H9 (cell line): ENCODE measurements around the gene ZGLP1. TPM values are rescaled to one million over a fixed set of nuclear protein-coding genes. Genes with fewer than 3 reads are reported as not detected.

Source experiments
- DNase-seq: peaks from one replicate; pipeline ENCODE4 v3.0.0-alpha.2; 2017
- H2AFZ ChIP-seq: one replicate; pipeline ENCODE4 v1.6.1; 2013; ENCODE audit warnings: mild to moderate bottlenecking, low read length, control low read depth, moderate library complexity
- H2AK5ac ChIP-seq: 2 replicates; pipeline ENCODE4 v1.6.1; 2013; ENCODE audit warnings: low read length, control low read depth, mixed read lengths; ENCODE audit not compliant: insufficient read length
- H2BK120ac ChIP-seq: one replicate; pipeline ENCODE4 v1.6.1; 2013; ENCODE audit warnings: low read depth, mild to moderate bottlenecking, low read length, control low read depth, inconsistent platforms; ENCODE audit not compliant: poor library complexity, severe bottlenecking
- H2BK12ac ChIP-seq: 2 replicates; pipeline ENCODE4 v1.6.1; 2013; ENCODE audit warnings: low read length, control low read depth, mixed read lengths, low read depth; ENCODE audit not compliant: insufficient read length
- H2BK15ac ChIP-seq: 2 replicates; pipeline ENCODE4 v1.6.1; 2013; ENCODE audit warnings: low read depth, low read length, control low read depth
- H2BK20ac ChIP-seq: one replicate; pipeline ENCODE4 v1.6.1; 2013; ENCODE audit warnings: low read depth, mild to moderate bottlenecking, low read length, control low read depth, inconsistent platforms; ENCODE audit not compliant: poor library complexity, severe bottlenecking
- H2BK5ac ChIP-seq: 2 replicates; pipeline ENCODE4 v1.6.1; 2013; ENCODE audit warnings: low read length, control low read depth, mixed read lengths; ENCODE audit not compliant: insufficient read length
- H3K14ac ChIP-seq: 2 replicates; pipeline ENCODE4 v1.6.1; 2013; ENCODE audit warnings: low read length, control low read depth; ENCODE audit not compliant: insufficient read depth
- H3K18ac ChIP-seq: 2 replicates; pipeline ENCODE4 v1.6.1; 2013; ENCODE audit warnings: low read depth, mild to moderate bottlenecking, mixed read lengths, low read length, control low read depth; ENCODE audit not compliant: insufficient read length
- H3K23ac ChIP-seq: 2 replicates; pipeline ENCODE4 v1.6.1; 2013; ENCODE audit warnings: low read length, control low read depth, mixed read lengths, low read depth; ENCODE audit not compliant: insufficient read length
- H3K23me2 ChIP-seq: 2 replicates; pipeline ENCODE4 v1.6.1; 2013; ENCODE audit warnings: low read depth, mild to moderate bottlenecking, mixed read lengths, low read length, control low read depth; ENCODE audit not compliant: insufficient read length, poor library complexity, severe bottlenecking
- H3K27ac ChIP-seq: 2 replicates; pipeline ENCODE4 v1.5.1; 2013; ENCODE audit warnings: low read length, control low read depth, mixed read lengths, low read depth; ENCODE audit not compliant: insufficient read length
- H3K27me3 ChIP-seq: 2 replicates; pipeline ENCODE4 v1.6.1; 2013; ENCODE audit warnings: low read length, control low read depth, inconsistent platforms; ENCODE audit not compliant: insufficient read depth
- H3K4ac ChIP-seq: 2 replicates; pipeline ENCODE4 v1.6.1; 2013; ENCODE audit warnings: low read depth, mild to moderate bottlenecking, control low read depth, inconsistent platforms, low read length, moderate library complexity
- H3K4me1 ChIP-seq: 2 replicates; pipeline ENCODE4 v1.6.1; 2013; ENCODE audit warnings: low read length, control low read depth, inconsistent platforms; ENCODE audit not compliant: insufficient read depth
- H3K4me2 ChIP-seq: 2 replicates; pipeline ENCODE4 v1.6.1; 2013; ENCODE audit warnings: low read length, control low read depth, mixed read lengths; ENCODE audit not compliant: insufficient read length, insufficient read depth
- H3K56ac ChIP-seq: 2 replicates; pipeline ENCODE4 v1.6.1; 2013; ENCODE audit warnings: low read depth, mild to moderate bottlenecking, mixed read lengths, low read length, control low read depth; ENCODE audit not compliant: insufficient read length
- H3K79me1 ChIP-seq: 2 replicates; pipeline ENCODE4 v1.6.1; 2013; ENCODE audit warnings: low read depth, mild to moderate bottlenecking, moderate library complexity, low read length, control low read depth, inconsistent platforms; ENCODE audit not compliant: insufficient read depth, poor library complexity, severe bottlenecking
- H3K79me2 ChIP-seq: 2 replicates; pipeline ENCODE4 v1.6.1; 2013; ENCODE audit warnings: low read length, control low read depth, inconsistent platforms; ENCODE audit not compliant: insufficient read depth
- H3K9ac ChIP-seq: 2 replicates; pipeline ENCODE4 v1.6.1; 2013; ENCODE audit warnings: low read length, control low read depth, mixed read lengths; ENCODE audit not compliant: insufficient read length; ENCODE audit errors: extremely low read depth
- H3K9me3 ChIP-seq: one replicate; pipeline ENCODE4 v1.6.1; 2013; ENCODE audit warnings: low read depth, low read length, inconsistent platforms; ENCODE audit not compliant: control insufficient read depth
- H3T11ph ChIP-seq: one replicate; pipeline ENCODE4 v1.6.1; 2013; ENCODE audit warnings: mild to moderate bottlenecking, low read length, control low read depth, inconsistent platforms
- H4K20me1 ChIP-seq: one replicate; pipeline ENCODE4 v1.6.1; 2013; ENCODE audit not compliant: control insufficient read depth, insufficient read length, insufficient read depth
- H4K5ac ChIP-seq: 2 replicates; pipeline ENCODE4 v1.6.1; 2013; ENCODE audit warnings: low read depth, mild to moderate bottlenecking, mixed read lengths, low read length, control low read depth; ENCODE audit not compliant: insufficient read length
- H4K8ac ChIP-seq: replicated peaks from 2 replicates; pipeline ENCODE4 v1.6.1; 2013; ENCODE audit warnings: low read length, control low read depth, mixed read lengths, low read depth; ENCODE audit not compliant: insufficient read length
- H4K91ac ChIP-seq: 2 replicates; pipeline ENCODE4 v1.6.1; 2013; ENCODE audit warnings: low read depth, mild to moderate bottlenecking, moderate library complexity, mixed read lengths, low read length, control low read depth; ENCODE audit not compliant: insufficient read length
- H3K27ac Mint-ChIP-seq, 3 experiments: 2 replicates in 2 of 3; 3 replicates in 1 of 3; pipeline ENCODE4 v1.8.0; 2020 to 2021; ENCODE audit warnings: mixed read lengths in 3 of 3, mild to moderate bottlenecking in 1 of 3, moderate library complexity in 1 of 3
- H3K27me3 Mint-ChIP-seq: 2 replicates; pipeline ENCODE4 v1.8.0; 2021; ENCODE audit warnings: low read depth, mild to moderate bottlenecking, moderate library complexity, mixed read lengths
- H3K36me3 Mint-ChIP-seq, 3 experiments: 2 replicates in 2 of 3; 3 replicates in 1 of 3; pipeline ENCODE4 v1.8.0; 2020 to 2021; ENCODE audit warnings: low read depth in 3 of 3, mixed read lengths in 3 of 3; ENCODE audit not compliant: insufficient read depth in 1 of 3
- H3K4me1 Mint-ChIP-seq, 2 experiments: 2 replicates each; pipeline ENCODE4 v1.8.0; 2020; ENCODE audit warnings: mixed read lengths in 2 of 2
- H3K4me3 Mint-ChIP-seq, 2 experiments: 2 replicates in 1 of 2; 3 replicates in 1 of 2; pipeline ENCODE4 v1.8.0; 2020 to 2021; ENCODE audit warnings: mild to moderate bottlenecking in 2 of 2, mixed read lengths in 2 of 2, moderate library complexity in 1 of 2
- H3K9me3 Mint-ChIP-seq, 2 experiments: 2 replicates in 1 of 2; 3 replicates in 1 of 2; pipeline ENCODE4 v1.8.0; 2020; ENCODE audit warnings: mild to moderate bottlenecking in 2 of 2, mixed read lengths in 2 of 2, moderate library complexity in 1 of 2
- WGBS: extraction: QIAGEN DNeasy Blood & Tissue Kit; methylation state at CpG from one replicate; pipeline ENCODE4 v1.1.7; 2013; ENCODE audit warnings: missing lambda C conversion rate, low lambda C conversion rate, mixed read lengths; ENCODE audit not compliant: insufficient read length; ENCODE audit errors: extremely low coverage; 5-methylcytosine and 5-hydroxymethylcytosine counted together
- total RNA-seq: library from RNA; stranded (reverse); gene quantifications from 2 replicates; pipeline ENCODE4 v1.2.1, GENCODE V29; 2021
- TF ChIP-seq, protein P1 (sequence below): fragments of 200-600 bp; sonication (generic); conservative IDR thresholded peaks from 3 replicates; pipeline ENCODE4 v1.8.0; 2021; ENCODE audit warnings: antibody characterized with exemption, mild to moderate bottlenecking

ZGLP1 gene
- total RNA-seq, 1 experiment from 2014 or later, result 6.9 TPM

GRCh38 chr19:10270616-10271394, 38.8 kb downstream of the ZGLP1 start, which contains the start of gene ICAM1:
ICAM1 (plus strand) TSS chr19:10271120; CDS start chr19:10271160, 40 bp downstream.
- Histone ChIP-seq H3K23ac (no peak within 1 kb of the TSS), H3K27me3 (peaks cover 9% of the 10 kb centered on the region; the same call in 1 of the 2 replicates), H4K5ac (no peak within 1 kb of the TSS), H4K20me1 (no peaks in the 10 kb centered on the region), H2BK12ac (no peak within 1 kb of the TSS), H2BK15ac (peak within 1 kb of the TSS; percentile 13; the same call in 1 of the 2 replicates), H3T11ph (no peak within 1 kb of the TSS), H2BK20ac (no peak within 1 kb of the TSS), H3K4me1 (no peaks in the 10 kb centered on the region), H3K9me3 (no peaks in the 10 kb centered on the region), H3K79me2 (no peaks in the 10 kb centered on the region), H4K91ac (no peak within 1 kb of the TSS), H3K79me1 (no peaks in the 10 kb centered on the region), H3K27ac (no peak within 1 kb of the TSS), H3K18ac (peak within 1 kb of the TSS; percentile 1), H3K4me2 (peak within 1 kb of the TSS; percentile 64), H2AK5ac (no peak within 1 kb of the TSS), H2BK5ac (no peak within 1 kb of the TSS), H3K23me2 (peaks cover 6% of the 10 kb centered on the region), H3K9ac (no peak within 1 kb of the TSS), H2AFZ (no peak within 1 kb of the TSS), H2BK120ac (no peak within 1 kb of the TSS), H4K8ac (no peak within 1 kb of the TSS), H3K56ac (no peak within 1 kb of the TSS), H3K14ac (no peak within 1 kb of the TSS), H3K4ac (no peak within 1 kb of the TSS)
- peaks cover 74% of the 10 kb centered on the region for H3K27me3 Mint-ChIP-seq
- DNase-seq, result peak; percentile 88
- no peaks in the 10 kb centered on the region; a peak in 1 of 7 replicates for H3K36me3 Mint-ChIP-seq
- no CpG with 5 or more reads among the region's 51 CpGs for WGBS
- TF ChIP-seq, protein P1, sequence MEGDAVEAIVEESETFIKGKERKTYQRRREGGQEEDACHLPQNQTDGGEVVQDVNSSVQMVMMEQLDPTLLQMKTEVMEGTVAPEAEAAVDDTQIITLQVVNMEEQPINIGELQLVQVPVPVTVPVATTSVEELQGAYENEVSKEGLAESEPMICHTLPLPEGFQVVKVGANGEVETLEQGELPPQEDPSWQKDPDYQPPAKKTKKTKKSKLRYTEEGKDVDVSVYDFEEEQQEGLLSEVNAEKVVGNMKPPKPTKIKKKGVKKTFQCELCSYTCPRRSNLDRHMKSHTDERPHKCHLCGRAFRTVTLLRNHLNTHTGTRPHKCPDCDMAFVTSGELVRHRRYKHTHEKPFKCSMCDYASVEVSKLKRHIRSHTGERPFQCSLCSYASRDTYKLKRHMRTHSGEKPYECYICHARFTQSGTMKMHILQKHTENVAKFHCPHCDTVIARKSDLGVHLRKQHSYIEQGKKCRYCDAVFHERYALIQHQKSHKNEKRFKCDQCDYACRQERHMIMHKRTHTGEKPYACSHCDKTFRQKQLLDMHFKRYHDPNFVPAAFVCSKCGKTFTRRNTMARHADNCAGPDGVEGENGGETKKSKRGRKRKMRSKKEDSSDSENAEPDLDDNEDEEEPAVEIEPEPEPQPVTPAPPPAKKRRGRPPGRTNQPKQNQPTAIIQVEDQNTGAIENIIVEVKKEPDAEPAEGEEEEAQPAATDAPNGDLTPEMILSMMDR, result peak; percentile 27; the same call in 2 of the 3 replicates
- H3K27ac Mint-ChIP-seq, result no peak within 1 kb of the TSS
- H3K4me1 Mint-ChIP-seq, result 0 out of 4 replicates have a peak, but pooled peaks cover 0 to 6% of the 10 kb centered on the region in 2 experiments
- peak within 1 kb of the TSS; percentile 52 to 74 for H3K4me3 Mint-ChIP-seq
- H3K9me3 Mint-ChIP-seq, result no peaks in the 10 kb centered on the region
